OCI-LY7 (cell line): ENCODE results near the gene SHISAL1.

Source experiments
- EZH2phosphoT487 ChIP-seq: fragments of 200-600 bp; sonication (generic); IDR thresholded peaks from 2 replicates; pipeline ENCODE4 v1.6.1; 2018; ENCODE audit warnings: low read depth, borderline replicate concordance, mild to moderate bottlenecking, mixed run types, antibody characterized with exemption, low read length, moderate library complexity, mixed read lengths
- TF ChIP-seq, protein P1 (sequence below): fragments of 200-600 bp; sonication (generic); conservative IDR thresholded peaks from 2 replicates; pipeline ENCODE4 v1.5.1; 2014; ENCODE audit warnings: mild to moderate bottlenecking, antibody characterized with exemption, low read length, moderate library complexity, mixed read lengths

DNA sequence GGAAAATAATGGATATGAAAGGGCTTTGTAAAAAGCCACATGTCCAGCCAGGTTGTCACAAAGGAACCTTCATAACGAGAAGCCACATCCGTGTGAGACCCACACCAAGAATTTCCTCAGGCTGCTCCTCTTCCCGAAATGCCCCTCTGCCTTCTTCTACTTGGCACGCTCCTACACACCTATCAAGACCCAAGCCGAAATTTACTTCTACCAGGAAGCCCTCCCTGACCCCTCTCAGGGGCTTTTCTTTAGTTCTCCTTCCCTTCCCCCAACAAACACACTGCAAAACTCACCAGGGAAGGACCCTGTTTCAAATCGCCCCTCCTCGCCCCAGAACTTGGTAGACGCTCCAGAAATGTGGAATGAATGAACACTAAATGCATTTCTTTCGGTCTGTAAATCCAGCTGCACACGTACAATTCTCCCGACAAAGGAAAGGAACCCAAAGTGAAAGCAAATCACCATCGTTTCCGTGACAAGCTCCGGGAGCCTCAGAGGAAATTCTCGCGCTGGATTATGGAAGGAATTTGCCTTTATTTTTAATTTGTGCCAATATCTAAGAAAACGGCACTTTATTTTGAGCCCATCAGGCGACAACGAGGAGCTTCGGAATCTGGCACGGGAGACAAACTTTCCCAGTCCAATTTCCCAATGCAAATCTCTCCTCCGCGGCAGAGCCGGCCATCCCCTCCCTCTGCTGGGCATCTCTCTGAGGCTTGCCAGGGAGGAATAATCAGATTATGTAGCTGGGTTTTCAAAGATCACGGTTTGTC, 13.2 kb upstream of the SHISAL1 start:
- TF ChIP-seq, protein P1, sequence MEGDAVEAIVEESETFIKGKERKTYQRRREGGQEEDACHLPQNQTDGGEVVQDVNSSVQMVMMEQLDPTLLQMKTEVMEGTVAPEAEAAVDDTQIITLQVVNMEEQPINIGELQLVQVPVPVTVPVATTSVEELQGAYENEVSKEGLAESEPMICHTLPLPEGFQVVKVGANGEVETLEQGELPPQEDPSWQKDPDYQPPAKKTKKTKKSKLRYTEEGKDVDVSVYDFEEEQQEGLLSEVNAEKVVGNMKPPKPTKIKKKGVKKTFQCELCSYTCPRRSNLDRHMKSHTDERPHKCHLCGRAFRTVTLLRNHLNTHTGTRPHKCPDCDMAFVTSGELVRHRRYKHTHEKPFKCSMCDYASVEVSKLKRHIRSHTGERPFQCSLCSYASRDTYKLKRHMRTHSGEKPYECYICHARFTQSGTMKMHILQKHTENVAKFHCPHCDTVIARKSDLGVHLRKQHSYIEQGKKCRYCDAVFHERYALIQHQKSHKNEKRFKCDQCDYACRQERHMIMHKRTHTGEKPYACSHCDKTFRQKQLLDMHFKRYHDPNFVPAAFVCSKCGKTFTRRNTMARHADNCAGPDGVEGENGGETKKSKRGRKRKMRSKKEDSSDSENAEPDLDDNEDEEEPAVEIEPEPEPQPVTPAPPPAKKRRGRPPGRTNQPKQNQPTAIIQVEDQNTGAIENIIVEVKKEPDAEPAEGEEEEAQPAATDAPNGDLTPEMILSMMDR = no peak
- TF ChIP-seq EZH2phosphoT487 = no peak
